Limb (tissue), 2 donors: ENCODE results near the gene HECTD4.
"Not testable (repeated sequence)": the region's sequence is repeated elsewhere in the genome, so short reads cannot be mapped to it uniquely, and the experiment has no call there.

ENCODE experiments used
- DNase-seq, 2 donors: peaks; one replicate each; pipeline ENCODE4 v3.0.0-alpha.2; 2016; ENCODE audit errors: extremely low spot score in 2 of 2

The HECTD4 gene

DNA sequence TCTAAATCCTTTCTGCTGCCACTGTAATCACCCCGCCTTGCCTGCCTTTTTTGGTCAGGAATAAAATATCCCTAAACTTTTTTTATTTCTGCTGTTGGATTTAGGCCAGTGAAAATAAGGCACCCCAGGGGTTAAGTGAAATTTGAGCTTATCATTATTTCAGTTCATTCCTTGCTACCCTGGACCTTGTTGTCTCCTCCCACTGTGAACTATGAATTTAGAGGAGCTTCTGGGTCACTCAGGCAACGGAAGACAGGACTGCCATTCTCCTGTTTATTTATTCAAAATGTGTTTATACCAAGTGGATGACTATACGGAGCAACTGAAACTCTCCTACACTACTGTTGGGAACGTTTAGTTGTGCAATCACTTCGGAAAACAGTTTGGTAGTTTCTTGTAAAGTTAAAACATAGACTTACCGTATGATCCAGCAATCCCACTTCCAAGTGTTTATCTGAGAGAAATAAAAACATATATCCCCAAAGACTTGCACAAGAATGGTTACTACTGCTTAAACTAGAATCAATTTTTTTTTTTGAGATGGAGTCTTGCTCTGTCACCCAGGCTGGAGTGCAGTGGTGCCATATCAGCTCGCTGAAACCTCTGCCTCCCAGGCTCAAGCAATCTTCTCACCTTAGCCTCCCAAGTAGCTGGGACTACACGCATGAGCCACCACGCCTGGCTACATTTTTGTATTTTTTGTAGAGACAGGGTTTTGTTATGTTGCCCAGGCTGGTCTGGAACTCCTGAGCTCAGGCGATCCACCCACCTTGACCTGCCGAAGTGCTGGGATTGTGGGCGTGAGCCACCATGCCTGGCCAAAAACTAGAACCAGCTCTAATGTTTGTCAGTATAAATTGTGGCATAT lies 259.2 kb downstream of the HECTD4 start:
- DNase-seq: no peak

DNA sequence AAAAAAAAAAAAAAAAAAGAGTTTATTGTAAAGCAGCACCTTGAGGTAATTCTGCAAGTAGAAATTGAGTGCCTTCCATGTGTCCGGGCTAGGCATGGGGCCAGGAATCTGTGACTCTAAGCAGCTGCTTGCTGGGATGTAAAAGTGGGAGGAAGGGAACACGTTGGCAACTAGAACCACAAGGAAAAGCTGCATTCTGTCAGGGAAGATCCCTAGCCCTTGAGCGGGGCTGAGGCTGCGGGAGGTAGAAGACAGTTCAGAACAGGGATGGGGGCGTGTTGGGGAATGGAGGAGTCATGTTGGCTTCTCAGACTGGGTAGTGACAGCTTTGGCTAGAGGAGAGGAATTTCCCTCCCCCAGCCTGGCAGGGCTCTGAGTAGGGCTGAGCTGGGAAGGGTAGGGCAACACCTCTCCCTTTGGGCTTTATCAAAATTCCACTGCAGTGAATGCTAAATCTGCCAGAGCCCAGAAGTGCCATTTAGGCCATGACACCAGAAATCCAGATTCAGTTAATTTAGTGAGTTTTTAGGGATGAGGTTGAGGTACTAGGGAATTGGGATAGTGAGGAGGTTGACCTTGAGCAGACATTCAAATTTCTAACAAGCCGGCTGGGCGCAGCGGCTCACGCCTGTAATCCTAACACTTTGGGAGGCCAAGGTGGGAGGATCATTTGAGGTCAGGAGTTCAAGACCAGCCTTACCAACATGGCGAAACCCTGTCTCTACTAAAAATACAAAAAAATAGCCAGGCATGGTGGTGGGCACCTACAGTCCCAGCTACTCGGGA lies 260.3 kb downstream of the HECTD4 start:
- DNase-seq: peak; percentile 65 to 68

DNA sequence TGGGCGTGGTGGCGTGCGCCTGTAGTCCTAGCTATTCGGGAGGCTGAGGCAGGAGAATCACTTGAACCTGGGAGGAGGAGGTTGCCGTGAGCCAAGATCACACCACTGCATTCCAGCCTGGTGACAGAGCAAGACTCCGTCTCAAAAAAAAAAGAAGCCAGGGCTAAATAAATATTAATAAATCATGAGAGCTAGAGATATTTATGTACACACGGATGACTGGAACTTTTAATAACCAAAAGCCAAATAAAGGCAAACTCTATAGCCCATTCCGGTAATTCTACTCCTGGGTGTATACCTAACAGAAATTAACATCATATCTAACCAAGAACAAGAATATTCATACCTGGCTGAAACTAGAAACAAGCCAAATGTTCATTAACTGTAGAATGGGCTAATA lies 264.5 kb downstream of the HECTD4 start:
- DNase-seq: no peak

DNA sequence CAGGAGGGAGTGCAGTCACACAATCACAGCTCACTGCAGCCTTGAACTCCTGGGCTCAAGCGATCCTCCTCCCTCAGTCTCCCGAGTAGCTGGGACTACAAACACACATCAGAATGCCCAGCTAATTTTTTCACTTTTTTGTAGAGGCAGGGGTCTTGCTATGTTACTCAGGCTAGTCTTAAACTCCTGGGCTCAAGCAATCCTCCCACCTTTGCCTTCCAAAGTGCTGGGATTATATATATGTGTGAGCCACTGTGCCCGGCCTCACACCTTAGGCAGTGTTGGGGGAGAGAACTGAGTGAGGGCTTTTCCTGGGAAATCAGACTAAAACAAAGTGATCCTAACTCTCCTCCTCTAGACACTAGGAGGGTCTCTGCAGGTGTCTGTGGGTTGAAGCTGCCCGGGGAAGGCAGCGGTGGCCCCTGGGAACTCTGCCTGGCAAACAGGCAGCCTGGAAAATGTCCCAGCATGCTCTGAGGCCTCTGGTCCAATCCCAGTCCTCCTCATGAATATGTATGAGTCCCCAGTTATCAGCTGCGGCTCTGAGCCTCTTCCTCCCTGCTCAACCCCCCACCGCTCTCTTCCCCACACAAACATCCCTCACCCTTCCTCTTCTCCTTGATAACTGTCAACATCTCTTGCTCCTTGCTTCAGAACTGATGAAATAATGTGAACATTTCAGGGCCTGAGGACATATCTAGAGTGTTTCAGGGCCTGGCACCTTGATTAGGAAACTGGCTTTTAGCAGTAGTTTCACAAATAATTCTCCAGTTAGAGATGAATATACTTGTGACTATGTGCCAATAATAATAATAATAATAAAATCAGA lies 265.8 kb downstream of the HECTD4 start:
- DNase-seq: peak in 1 of 2 donors; percentile 69

DNA sequence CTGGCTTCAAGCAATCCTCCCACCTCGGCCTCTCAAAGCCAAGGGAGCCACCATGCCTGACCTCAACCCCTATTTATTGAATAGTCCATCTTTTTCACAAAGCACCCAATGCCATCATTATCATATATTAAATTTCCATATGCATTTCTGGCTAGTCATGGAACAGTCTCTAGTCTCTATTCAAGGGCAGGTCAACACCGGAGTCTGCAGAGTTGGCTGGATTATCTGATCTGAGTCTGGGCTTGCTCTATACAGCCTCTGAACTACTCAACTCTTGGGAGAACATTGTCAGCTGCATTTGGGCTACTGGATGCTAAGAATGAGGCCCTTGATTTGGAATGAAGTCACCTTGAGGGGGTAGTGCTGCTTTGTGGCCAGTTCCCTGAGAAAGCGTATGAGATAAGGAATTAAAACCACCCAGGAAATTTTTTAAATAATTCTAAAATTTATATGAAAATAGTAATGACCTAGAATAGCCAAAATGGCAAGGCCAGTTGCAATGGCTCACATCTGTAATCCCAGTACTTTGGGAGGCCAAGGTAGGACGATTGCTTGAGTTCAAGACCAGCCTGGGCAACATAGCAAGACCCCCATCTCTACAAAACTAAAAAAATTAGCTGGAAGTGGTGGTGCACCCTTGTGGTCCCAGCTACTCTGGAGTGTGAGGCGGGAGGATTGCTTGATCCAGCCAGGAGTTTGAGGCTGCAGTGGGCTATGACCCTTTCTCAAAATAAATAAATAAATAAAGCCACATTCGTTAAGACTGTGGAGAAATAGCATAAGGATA lies 266.8 kb downstream of the HECTD4 start:
- no peak for DNase-seq

DNA sequence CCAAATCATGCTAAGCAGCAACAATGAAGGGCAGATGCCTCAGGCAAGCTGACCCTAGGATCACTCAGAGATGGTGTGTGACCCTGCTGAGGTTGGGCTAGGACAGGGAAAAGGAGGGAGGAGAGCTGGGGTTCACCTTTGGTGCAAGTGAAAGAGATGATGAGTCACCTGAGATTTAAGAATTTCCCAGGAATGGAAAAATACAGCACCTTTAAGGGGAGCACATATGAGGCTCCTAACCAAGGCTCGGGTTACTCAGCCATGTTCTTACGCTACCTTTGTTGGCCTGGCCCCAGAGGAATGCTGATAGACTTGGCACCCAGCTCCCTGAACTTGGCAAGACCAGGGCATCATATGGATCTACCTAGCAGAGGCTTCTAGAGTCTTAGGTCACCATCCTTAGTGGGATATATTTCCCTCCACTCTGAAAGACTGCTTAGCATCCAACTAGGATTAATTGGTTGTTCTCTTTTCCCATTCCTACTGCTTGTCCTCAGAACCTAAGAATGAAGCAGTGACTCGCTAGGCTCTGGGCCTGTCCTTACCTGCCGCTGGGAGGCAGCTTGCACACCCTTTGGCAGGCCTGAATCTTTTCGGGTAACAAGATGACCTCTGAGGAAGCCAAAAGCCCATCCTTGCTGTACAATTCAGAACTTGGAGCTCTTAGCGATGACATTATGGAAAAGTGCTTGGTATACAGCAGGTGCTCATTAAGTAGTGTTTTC lies 269.7 kb downstream of the HECTD4 start:
- no peak for DNase-seq

DNA sequence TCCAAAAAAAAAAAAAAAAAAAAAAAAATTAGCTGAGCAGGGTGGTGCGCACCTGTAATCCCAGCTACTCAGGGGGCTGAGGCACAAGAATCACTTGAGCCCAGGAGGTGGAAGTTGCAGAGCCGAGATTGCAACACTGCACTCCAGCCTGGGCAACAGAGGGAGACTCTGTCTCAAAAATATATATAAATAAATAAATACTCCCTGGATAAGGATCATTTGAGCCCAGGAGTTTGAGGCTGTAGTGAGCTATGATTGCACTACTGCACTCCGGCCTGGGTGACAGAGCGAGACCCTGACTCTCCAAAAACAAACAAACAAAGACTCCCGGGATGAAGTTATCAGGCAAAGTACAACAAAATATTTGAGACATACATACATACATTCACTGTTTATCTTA lies 270.3 kb downstream of the HECTD4 start:
- DNase-seq: no peak

DNA sequence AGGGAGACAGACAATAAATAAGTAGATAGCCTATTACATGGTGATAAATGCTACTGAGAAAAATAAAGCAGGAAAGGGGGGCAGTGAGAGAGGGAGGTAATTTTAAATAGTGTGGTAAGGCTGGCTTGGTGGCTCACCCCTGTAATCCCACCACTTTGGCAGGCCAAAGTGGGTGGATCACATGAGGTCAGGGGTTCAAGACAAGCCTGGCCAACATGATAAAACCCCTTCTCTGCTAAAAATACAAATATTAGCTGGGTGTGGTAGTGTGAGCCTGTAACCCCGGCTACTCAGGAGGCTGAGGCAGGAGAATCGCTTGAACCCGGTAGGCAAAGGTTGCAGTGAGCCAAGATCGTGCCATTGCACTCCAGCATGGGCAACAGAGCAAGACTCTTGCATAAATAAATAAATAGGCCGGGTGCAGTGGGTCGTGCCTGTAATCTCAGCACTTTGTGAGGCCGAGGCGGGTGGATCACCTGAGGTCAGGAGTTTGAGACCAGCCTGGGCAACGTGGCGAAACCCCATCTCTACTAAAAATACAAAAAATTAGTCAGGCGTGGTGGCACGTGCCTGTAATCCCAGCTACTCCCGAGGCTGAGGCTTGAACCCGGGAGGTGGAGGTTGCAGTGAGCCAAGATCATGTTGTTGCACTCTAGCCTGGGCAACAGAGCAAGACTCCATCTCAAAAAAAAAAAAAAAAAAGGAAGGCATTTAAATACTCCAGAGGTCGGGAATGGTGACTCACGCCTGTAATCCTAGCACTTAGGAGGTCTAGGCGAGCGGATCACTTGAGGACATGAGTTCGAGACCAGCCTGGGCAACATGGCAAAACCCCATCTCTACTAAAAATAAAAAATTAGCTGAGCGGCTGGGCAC lies 271.2 kb downstream of the HECTD4 start:
- not testable (repeated sequence) for DNase-seq
